GM19395 (cell line): ENCODE results near the gene IPO5.
"Not testable (repeated sequence)": the region's sequence is repeated elsewhere in the genome, so short reads cannot be mapped to it uniquely, and the experiment has no call there.

Experiments used
- ATAC-seq: cut with Tn5 transposase; IDR thresholded peaks from one replicate; pipeline ENCODE4 v1.9.1; 2021; ENCODE audit warnings: mild to moderate bottlenecking, moderate library complexity; ENCODE audit not compliant: unreplicated experiment

IPO5 gene

DNA sequence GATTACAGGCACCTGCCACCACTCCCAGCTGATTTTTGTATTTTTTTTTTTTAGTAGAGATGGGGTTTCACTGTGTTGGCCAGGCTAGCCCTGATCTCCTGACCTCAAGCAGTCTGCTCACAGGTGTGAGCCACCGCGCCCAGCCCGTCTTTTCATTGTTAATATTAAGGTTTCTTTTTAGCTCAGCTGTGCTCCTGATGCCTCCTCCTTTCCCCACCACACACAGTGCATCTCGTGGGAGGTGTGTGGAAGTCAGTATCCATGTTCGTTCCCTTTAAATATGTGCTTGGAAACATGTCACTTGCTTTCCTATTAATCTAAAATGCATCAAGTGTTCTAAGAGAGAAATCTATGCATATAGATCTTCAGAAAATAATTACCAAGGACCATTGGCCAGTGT, 53.5 kb downstream of the IPO5 start:
- no peak for ATAC-seq

DNA sequence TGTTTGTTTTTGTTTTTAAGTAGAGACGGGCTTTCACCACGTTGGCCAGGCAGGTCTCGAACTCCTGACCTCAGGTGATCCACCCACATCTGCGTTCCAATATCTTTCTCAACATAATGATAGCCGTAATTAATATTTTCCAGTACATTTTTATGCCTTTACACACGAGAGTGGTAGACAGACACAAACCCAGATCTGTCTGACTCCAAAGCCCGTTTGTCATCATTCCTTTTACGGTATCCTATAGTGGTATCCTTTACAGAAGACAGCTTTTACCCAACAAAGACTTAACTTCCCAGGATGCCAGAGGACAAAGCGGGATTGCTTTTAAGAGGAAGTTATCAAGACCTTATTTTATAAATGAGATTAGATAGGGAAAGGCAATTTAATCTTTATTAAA, 59.8 kb downstream of the IPO5 start:
- no peak for ATAC-seq

- no peak for ATAC-seq
Measured at GRCh38 chr13:98014766-98015165, 61.3 kb downstream of the IPO5 start.

DNA sequence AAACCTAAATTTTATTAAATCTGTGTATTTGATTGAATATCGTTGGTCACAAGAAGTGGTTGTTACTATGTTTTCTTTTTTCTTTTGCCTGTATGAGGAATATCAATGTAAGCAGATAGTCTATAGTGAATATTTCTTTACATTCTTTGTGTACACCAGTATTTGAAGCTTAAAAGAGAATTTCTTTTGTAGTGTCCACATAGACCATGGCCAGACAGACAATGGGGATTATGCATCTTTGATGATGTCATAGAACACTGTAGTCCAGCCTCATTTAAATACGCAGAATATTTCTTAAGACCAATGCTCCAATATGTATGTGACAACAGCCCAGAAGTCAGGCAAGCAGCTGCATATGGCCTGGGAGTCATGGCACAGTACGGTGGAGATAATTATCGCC, 64.8 kb downstream of the IPO5 start:
- ATAC-seq = no peak

DNA sequence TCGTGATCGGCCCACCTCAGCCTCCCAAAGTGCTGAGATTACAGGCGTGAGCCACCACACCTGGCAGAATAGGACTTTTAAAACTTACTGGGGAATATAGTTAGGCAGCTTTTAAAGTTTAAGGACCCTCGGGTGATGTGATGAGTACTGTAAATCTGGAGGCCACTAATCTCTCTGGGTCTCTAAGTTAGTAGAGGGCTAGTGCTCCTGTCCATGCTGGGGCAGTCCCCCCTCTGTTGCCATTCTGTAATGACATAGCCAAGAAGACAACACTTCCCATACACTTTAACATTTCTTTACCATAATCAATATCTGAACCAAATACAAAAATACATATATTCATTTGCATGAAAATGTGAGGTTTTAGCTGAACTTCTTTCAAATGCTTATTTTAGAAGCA, 65.7 kb downstream of the IPO5 start:
- ATAC-seq = no peak

GRCh38 chr13:98020271-98020670, 66.8 kb downstream of the IPO5 start:
- no peak for ATAC-seq

- ATAC-seq = no peak
Measured at GRCh38 chr13:98022210-98022609, 68.7 kb downstream of the IPO5 start.

- ATAC-seq = no peak
Measured at GRCh38 chr13:98025480-98026025, 72.1 kb downstream of the IPO5 start.

- ATAC-seq = no peak
Measured at GRCh38 chr13:98026457-98026857, 73.0 kb downstream of the IPO5 start.

DNA sequence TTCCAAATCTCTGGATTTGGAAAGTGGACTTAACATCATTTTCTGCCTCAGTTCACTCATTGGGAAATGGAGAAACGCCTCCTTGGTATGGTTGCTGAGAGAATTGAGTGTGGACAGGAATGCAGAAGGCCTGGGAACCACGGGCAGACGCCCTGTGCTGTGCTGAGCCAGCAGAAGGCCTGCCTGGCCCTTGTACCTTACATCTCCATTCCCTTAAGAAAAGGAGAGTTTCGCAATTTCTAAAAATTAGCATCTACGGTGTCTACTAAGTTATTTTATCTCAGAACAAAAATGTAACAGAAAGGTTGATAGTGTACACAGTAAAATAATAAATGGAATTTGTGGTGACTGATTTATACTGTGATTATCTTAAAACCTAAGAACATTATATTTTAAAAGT, 78.7 kb downstream of the IPO5 start:
- ATAC-seq = no peak

GRCh38 chr13:98033277-98034247, 80.1 kb downstream of the IPO5 start:
- no peak for ATAC-seq

GRCh38 chr13:98035373-98035772, 81.9 kb downstream of the IPO5 start:
- ATAC-seq = no peak

GRCh38 chr13:98036564-98037302, 83.3 kb downstream of the IPO5 start:
- ATAC-seq = not testable (repeated sequence)

DNA sequence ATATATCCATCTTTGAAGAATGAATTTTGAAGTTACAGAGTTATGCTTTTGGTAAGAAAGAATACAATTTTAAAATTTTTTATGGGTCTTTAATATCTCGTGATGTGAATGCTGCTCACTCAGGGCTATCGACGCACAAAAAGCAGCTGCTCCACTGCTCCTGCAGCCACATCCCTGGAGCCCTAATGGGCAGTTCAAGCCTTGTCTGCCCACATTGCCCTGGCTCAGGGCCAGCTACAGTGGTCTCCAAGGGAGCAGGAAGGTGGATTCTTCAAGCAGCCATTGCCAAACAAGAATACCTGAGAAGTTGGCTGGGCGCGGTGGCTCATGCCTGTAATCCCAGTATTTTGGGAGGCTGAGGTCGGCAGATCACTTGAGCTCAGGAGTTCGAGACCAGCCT, 85.8 kb downstream of the IPO5 start:
- ATAC-seq = no peak

GRCh38 chr13:98039964-98040363, 86.5 kb downstream of the IPO5 start:
- ATAC-seq = no peak

DNA sequence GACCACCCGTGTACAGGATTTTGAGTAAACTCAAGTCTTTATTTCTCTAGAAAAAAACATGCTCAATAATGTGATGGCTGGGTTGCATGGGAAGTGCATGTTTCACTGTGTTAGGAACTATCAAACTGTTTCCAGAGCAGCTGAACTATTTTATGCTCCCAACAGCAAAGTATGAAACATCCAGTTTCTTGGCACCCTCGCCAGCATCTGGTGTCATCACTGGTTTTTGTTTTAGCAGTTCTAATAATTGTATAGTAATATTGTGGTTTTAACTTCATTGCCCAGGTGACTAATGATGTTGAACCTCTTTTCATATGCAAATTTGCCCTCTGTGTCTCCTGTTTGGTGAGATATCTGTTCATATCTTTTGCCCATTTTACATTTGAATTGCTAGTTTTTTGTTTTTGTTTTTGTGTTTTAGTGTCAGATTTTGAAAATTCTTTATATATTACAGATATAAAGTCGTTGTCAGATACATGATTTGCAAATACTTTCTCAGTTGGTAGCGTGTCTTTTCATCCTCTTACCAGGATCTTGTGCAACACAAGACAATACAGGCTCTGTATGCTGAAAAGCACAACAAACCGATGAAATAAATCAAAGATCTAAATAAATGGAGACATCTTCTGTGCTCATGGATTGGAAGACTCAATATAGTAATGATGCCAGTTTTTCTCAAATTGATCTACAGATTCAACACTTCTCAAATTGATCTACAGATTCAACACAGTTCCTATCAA, 87.8 kb downstream of the IPO5 start:
- no peak for ATAC-seq

- ATAC-seq = no peak
Measured at GRCh38 chr13:98044301-98044700, 90.8 kb downstream of the IPO5 start.

DNA sequence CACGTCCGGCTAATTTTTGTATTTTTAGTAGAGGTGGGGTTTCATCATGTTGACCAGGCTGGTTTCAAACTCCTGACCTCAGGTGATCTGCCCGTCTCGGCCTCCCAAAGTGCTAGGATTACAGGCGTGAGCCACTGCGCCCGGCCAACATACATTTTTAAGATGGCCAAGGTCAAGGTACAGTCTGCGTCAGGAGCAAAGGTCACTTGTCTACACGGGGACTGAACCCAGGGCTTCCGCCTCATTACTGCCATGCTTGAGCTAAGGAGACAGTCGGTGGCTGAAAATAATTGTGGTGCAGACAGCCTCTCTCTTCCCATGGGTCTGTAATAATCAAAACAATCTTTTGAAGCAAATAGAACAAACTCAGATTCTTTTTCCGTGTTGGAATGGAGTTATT, 94.3 kb downstream of the IPO5 start:
- ATAC-seq = not testable (repeated sequence)

DNA sequence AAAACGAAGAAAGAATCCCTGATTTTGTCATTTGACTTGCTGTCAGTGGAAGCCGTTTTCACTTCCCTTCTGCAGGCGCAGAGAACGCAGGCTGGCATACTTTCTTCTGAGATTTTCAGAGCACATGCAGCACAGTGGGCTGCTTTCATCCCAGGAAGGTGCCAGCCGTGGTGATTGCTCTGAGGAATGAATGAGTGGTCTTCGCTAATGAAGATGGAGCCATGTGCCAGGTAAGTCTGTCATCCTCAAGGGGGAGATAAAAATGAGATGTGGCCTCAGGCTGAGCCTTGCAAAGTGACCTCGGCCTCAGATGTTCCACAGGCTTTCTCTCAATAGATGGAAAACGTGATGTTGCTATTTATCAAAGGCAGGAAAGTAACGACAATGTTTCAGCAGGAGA, 94.8 kb downstream of the IPO5 start:
- no peak for ATAC-seq

- no peak for ATAC-seq
Measured at GRCh38 chr13:98050041-98050466, 96.6 kb downstream of the IPO5 start.

DNA sequence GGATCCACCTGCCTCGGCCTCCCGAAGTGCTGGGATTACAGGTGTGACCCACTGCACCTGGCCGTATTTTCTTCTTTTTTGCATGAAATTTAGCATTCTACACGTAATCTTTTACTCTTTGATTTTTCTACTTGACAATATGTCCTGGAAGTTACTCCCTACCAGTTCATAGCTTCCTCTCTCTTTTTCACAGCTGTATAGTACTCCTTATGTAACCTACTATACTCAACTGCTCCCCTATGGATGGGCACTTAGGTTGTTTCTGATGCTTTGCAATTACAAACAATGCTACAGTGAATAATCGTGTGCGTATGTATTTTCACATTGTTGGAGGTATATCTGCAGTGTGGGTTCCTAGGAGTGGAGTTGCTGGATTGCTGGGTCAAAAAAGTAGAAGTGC, 98.9 kb downstream of the IPO5 start:
- no peak for ATAC-seq
